Measurements from ENCODE around the gene PRKCZ. TPM values are rescaled to one million over a fixed set of nuclear protein-coding genes. Genes with fewer than 3 reads are reported as not detected.

Gene PRKCZ
- total and polyA plus RNA-seq, 9 of the 15 experiments (the other 6 are each of a cell fraction or from before 2014, with no cell fraction given): 0.07 to 3.1 (median 1.3) TPM

- peak in 1 of 2 experiments; percentile 65; a peak in 2 of 4 replicates for TF ChIP-seq MAZ (CRISPR knock-in tag; conservative IDR thresholded peaks at IDR 0.05 in 1 of 2, IDR thresholded peaks at IDR 0.05 in 1 of 2)
- TF ChIP-seq FOXA3 (CRISPR knock-in tag; conservative IDR thresholded peaks at IDR 0.05 in 1 of 2, IDR thresholded peaks at IDR 0.05 in 1 of 2): 0 out of 4 replicates have a peak, but pooled peaks of 1 of the 2 experiments have one; percentile 24
- TF ChIP-seq ZBTB7A (IDR thresholded peaks at IDR 0.05; ENCODE audit: borderline replicate concordance, control insufficient read depth, low read depth, low read length): peak; percentile 24; the same call in 1 of the 2 replicates
- TF ChIP-seq ATF1 (CRISPR knock-in tag; IDR thresholded peaks at IDR 0.05): no peak
- 0 out of 2 replicates have a peak, but pooled peaks have one; percentile 19 for TF ChIP-seq ATF1 (tag; IDR thresholded peaks at IDR 0.05)
- TF ChIP-seq TCF7 (IDR thresholded peaks at IDR 0.05; ENCODE audit: borderline replicate concordance): peak; percentile 33; the same call in 1 of the 2 replicates
- peak; percentile 44 to 77 for TF ChIP-seq RAD21 (CRISPR knock-in tag; conservative IDR thresholded peaks at IDR 0.05 in 1 of 2, IDR thresholded peaks at IDR 0.05 in 1 of 2)
- peak; percentile 47; the same call in 1 of the 2 replicates for TF ChIP-seq JUND (IDR thresholded peaks at IDR 0.05; ENCODE audit: borderline replicate concordance, low read depth, low read length)
- no peak; the same call in 2 of the 3 replicates for TF ChIP-seq JUND (tag; IDR thresholded peaks at IDR 0.05; ENCODE audit: borderline replicate concordance, low read depth, low read length)
- no peak for TF ChIP-seq ZNF274 (IDR thresholded peaks at IDR 0.05; ENCODE audit: borderline replicate concordance, low read depth, low read length)
- TF ChIP-seq POLR2G (IDR thresholded peaks at IDR 0.05; ENCODE audit: low read depth, low read length): peak; percentile 26; the same call in 1 of the 2 replicates
- peak; percentile 32; the same call in 1 of the 2 replicates for TF ChIP-seq TFAP4 (CRISPR knock-in tag; IDR thresholded peaks at IDR 0.05; ENCODE audit: borderline replicate concordance)
- TF ChIP-seq ZNF75A (CRISPR knock-in tag; IDR thresholded peaks at IDR 0.05): no peak
- TF ChIP-seq MAX (CRISPR knock-in tag; IDR thresholded peaks at IDR 0.05): peak; percentile 61; the same call in 1 of the 2 replicates
- TF ChIP-seq, protein P1, sequence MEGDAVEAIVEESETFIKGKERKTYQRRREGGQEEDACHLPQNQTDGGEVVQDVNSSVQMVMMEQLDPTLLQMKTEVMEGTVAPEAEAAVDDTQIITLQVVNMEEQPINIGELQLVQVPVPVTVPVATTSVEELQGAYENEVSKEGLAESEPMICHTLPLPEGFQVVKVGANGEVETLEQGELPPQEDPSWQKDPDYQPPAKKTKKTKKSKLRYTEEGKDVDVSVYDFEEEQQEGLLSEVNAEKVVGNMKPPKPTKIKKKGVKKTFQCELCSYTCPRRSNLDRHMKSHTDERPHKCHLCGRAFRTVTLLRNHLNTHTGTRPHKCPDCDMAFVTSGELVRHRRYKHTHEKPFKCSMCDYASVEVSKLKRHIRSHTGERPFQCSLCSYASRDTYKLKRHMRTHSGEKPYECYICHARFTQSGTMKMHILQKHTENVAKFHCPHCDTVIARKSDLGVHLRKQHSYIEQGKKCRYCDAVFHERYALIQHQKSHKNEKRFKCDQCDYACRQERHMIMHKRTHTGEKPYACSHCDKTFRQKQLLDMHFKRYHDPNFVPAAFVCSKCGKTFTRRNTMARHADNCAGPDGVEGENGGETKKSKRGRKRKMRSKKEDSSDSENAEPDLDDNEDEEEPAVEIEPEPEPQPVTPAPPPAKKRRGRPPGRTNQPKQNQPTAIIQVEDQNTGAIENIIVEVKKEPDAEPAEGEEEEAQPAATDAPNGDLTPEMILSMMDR (IDR thresholded peaks at IDR 0.05 in 2 of 3, conservative IDR thresholded peaks at IDR 0.05 in 1 of 3; ENCODE audit: insufficient read depth in 2 of 3, low read depth in 1 of 3, low read length in 3 of 3): peak; percentile 89 to 98 (median 90)
- TF ChIP-seq TEAD1 (CRISPR knock-in tag; IDR thresholded peaks at IDR 0.05): peak in 1 of 2 experiments; percentile 20; a peak in 1 of 4 replicates
- TF ChIP-seq RBFOX2 (IDR thresholded peaks at IDR 0.05; ENCODE audit: low read depth, low read length): peak; percentile 43
- no peak for TF ChIP-seq TOE1 (IDR thresholded peaks at IDR 0.05; ENCODE audit: borderline replicate concordance)
- TF ChIP-seq TOE1 (CRISPR knock-in tag; IDR thresholded peaks at IDR 0.05; ENCODE audit: borderline replicate concordance, low read depth): peak; percentile 40; the same call in 1 of the 2 replicates
- peak; percentile 46; the same call in 1 of the 2 replicates for TF ChIP-seq RB1 (IDR thresholded peaks at IDR 0.05; ENCODE audit: low read depth)
- TF ChIP-seq EP300 (IDR thresholded peaks at IDR 0.05; ENCODE audit: low read length): no peak
- no peak for TF ChIP-seq SETDB1 (IDR thresholded peaks at IDR 0.05; ENCODE audit: low read length)
- no peak for TF ChIP-seq NR4A1 (CRISPR knock-in tag; IDR thresholded peaks at IDR 0.05)
- 0 out of 2 replicates have a peak, but pooled peaks have one; percentile 26 for TF ChIP-seq NR4A1 (tag; IDR thresholded peaks at IDR 0.05)
These were observed 124.3 kb downstream of the PRKCZ start (continued) for GRCh38 chr1:2174348-2175054.
